Measurements from ENCODE around the gene CCDC138.

DNA sequence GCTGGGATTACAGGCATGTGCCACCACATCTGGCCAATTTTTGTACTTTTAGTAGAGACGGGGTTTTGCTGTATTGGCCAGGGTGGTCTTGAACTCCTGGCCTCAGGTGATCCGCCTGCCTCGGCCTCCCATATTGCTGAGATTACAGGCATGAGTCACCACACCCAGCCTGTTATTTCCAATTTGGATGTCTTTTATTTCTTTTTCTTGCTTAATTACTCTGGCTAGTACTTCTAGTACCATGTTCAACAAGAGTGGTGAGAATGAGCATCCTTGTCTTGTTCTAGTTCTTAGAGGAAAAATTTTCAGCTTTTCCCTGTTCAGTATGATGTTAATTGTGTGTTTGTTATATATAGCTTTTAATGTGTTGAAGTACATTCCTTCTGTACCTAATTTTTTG is 23.4 kb downstream of the CCDC138 start:
- TF ChIP-seq, protein P1, sequence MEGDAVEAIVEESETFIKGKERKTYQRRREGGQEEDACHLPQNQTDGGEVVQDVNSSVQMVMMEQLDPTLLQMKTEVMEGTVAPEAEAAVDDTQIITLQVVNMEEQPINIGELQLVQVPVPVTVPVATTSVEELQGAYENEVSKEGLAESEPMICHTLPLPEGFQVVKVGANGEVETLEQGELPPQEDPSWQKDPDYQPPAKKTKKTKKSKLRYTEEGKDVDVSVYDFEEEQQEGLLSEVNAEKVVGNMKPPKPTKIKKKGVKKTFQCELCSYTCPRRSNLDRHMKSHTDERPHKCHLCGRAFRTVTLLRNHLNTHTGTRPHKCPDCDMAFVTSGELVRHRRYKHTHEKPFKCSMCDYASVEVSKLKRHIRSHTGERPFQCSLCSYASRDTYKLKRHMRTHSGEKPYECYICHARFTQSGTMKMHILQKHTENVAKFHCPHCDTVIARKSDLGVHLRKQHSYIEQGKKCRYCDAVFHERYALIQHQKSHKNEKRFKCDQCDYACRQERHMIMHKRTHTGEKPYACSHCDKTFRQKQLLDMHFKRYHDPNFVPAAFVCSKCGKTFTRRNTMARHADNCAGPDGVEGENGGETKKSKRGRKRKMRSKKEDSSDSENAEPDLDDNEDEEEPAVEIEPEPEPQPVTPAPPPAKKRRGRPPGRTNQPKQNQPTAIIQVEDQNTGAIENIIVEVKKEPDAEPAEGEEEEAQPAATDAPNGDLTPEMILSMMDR (conservative IDR thresholded peaks at IDR 0.05; ENCODE audit: low read depth, low read length): no peak
- TF ChIP-seq EZH2 (IDR thresholded peaks at IDR 0.05; ENCODE audit: low read length, unreplicated experiment): no peak
